Heart left ventricle (tissue), 16 donors: ENCODE data around the gene C5. TPM values are rescaled to one million over a fixed set of nuclear protein-coding genes. Genes with fewer than 3 reads are reported as not detected.

Source experiments
- ATAC-seq, 4 donors: fragments of 200-7000 bp; cut with Tn5 transposase; one replicate each; pipeline ENCODE4 v1.9.1; 2020 to 2022; ENCODE audit warnings: moderate library complexity in 4 of 4, mild to moderate bottlenecking in 3 of 4, moderate number of reproducible peaks in 1 of 4
- DNase-seq, 5 donors: peaks; one replicate each; pipeline ENCODE4 v3.0.0-alpha.2; 2020
- H3K27ac ChIP-seq, 12 donors: fragments of 200-600 bp; sonication (generic) in 4 of 12; one replicate each; pipeline versions ENCODE4 v1.5.0 to v1.8.0; 2016 to 2022; ENCODE audit warnings: mild to moderate bottlenecking in 2 of 12
- H3K27me3 ChIP-seq, 9 donors: fragments of 200-600 bp; sonication (generic) in 2 of 9; one replicate each; pipeline versions ENCODE4 v1.5.1 to v1.8.0; 2016 to 2022; ENCODE audit warnings: mild to moderate bottlenecking in 3 of 9
- H3K36me3 ChIP-seq, 9 donors: fragments of 200-600 bp; sonication (generic) in 2 of 9; one replicate each; pipeline versions ENCODE4 v1.5.0 to v1.8.0; 2018 to 2022; ENCODE audit warnings: mild to moderate bottlenecking in 2 of 9
- H3K4me1 ChIP-seq, 12 donors: fragments of 200-600 bp; sonication (generic) in 4 of 12; one replicate each; pipeline versions ENCODE4 v1.5.0 to v1.8.0; 2016 to 2022; ENCODE audit warnings: mild to moderate bottlenecking in 3 of 12
- H3K4me3 ChIP-seq, 12 donors: fragments of 200-600 bp; sonication (generic) in 4 of 12; one replicate each; pipeline versions ENCODE4 v1.5.0 to v1.8.0; 2017 to 2022; ENCODE audit warnings: mild to moderate bottlenecking in 9 of 12, moderate library complexity in 4 of 12
- H3K9me3 ChIP-seq, 12 donors: fragments of 200-600 bp; sonication (generic) in 4 of 12; one replicate each; pipeline versions ENCODE4 v1.5.0 to v1.8.0; 2016 to 2022; ENCODE audit warnings: mild to moderate bottlenecking in 1 of 12
- CTCF ChIP-seq, 12 donors: fragments of 200-600 bp; sonication (generic) in 4 of 12; IDR thresholded peaks; one replicate each; pipeline versions ENCODE4 v1.5.0 to v1.8.0; 2018 to 2022; ENCODE audit warnings: antibody characterized with exemption in 12 of 12, mild to moderate bottlenecking in 5 of 12
- POLR2A ChIP-seq, 2 donors: fragments of 450-650 bp; IDR thresholded peaks; one replicate each; pipeline ENCODE4 v1.6.1; 2017; ENCODE audit warnings: antibody characterized with exemption in 2 of 2, mild to moderate bottlenecking in 2 of 2, moderate library complexity in 2 of 2
- WGBS, 4 donors: extraction: QIAGEN DNeasy Blood & Tissue Kit in 2 of 4; methylation state at CpG; one replicate each; pipeline versions ENCODE4 v1.1.5 to v1.1.7; 2013 to 2018; 5-methylcytosine and 5-hydroxymethylcytosine counted together
- intact Hi-C, 10 donors: fragments of 100-400 bp; cut with DNase I; formaldehyde crosslinking; loops; one replicate each; pipeline versions ENCODE4 v1.11.1 to v1.14.2; 2022
- polyA plus RNA-seq, 2 donors: library from polyadenylated mRNA; stranded (reverse); fragments of 200-250 nt; gene quantifications; one replicate each; pipeline ENCODE4 v1.2.3, GENCODE V29; 2013
- total RNA-seq, 9 donors: library from RNA; depleted of rRNA in 2 of 9; stranded (reverse); fragments of >200 nt in 2 of 9; fragmentation: NEBNext Ultra II Directional in 3 of 9; extraction: Animal tissue kit (Norgen Biotek cat#: 25700) in 3 of 9; gene quantifications; one replicate each; pipeline versions ENCODE4 v1.1.0 to v1.2.4, GENCODE V29; 2016 to 2023
- donor health status: ischemic (EF 13 %, LVEDD 7.1; RV severe dilation, severe dysfunction).
- donor health status: healthy with polysubstance abuse.
- donor health status: DM: no; HTN: yes; CAD: no.
- donor health status: DM: no; HTN: no; CAD: no.
- donor health status: ischemic (EF 25% LVEDD 6.9; RV normal size, moderate dysfunction).
- donor health status: ischemic (EF 25% LVEDD 5.7; RV mildly dilated, moderate dysfunction).
- donor health status: healthy.
- donor health status: DM: yes; HTN: yes; CAD: no.
- donor health status: ischemic (EF 35%, LVEDD 5.7; RV mildly dilated, moderate dysfunction).
- donor health status: nonischemic (EF 11% LVEDD 7.7; RV severe dilation, severe dysfunction).
- donor health status: DM: yes; HTN: yes; CAD: no.
- donor health status: PGD.
- donor health status: ischemic (EF 29% LVEDD 5.4; RV normal size, mild dysfunction).
- donor health status: nonischemic (EF 23%, LVEDD 6.1; RV moderate dilation, normal function).

Gene C5
- total and polyA plus RNA-seq, 11 donors = 0.32 to 1.8 (median 0.54) TPM

DNA sequence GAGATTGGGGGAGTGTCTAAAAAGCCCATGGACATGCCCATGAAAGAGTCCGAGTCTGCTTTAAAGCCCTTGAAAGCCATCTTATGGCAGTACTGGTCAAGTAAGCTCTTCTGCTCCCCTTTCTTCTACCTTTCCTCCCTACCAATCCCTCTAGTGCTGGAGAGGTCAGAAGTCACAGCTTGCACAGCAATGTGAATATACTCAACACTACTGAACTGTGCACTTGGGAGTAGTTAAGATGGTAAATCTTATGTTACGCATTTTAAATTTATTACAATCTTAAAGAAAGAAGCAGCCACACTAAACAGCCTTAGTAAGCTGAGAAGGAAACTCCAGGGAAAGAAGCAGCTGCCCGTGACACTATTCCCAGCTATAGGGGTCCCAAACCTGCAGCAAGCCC lies 111.2 kb downstream of the C5 start:
- intact Hi-C loops = loop anchor here in 6 of 10 donors (5.0 to 10.0 kb wide), 5 partner anchors 62 to 182 kb away; partner anchors contain the start of genes FBXW2 (in 2 of the 6), PHF19 (in 2 of the 6) and PSMD5 (in 2 of the 6)
- TF ChIP-seq POLR2A (IDR thresholded peaks at IDR 0.05) (no peak), CTCF (IDR thresholded peaks at IDR 0.05) (no peak)
- no peak overlapping the region for H3K27ac ChIP-seq

GRCh38 chr9:120937596-120937995 lies 112.5 kb downstream of the C5 start:
- Histone ChIP-seq H3K4me1 (peaks cover 5 to 58% (median 30%) of the 10 kb centered on the region in 12 donors), H3K9me3 (no peaks in the 10 kb centered on the region), H3K36me3 (no peaks in the 10 kb centered on the region), H3K4me3 (no peak overlapping the region), H3K27me3 (no peaks in the 10 kb centered on the region), H3K27ac (peak overlapping the region in 11 of 12 donors; percentile 23 to 98 (median 76))
- 63 to 83% (median 75%) methylated on average over 1 of the region's 1 CpG for WGBS, 4 donors
- peak in 2 of 4 donors; percentile 15 to 20 for ATAC-seq
- no peak for TF ChIP-seq CTCF (IDR thresholded peaks at IDR 0.05)
- intact Hi-C loops = loop anchor here in 9 of 10 donors (2.0 to 10.0 kb wide), 9 partner anchors 60 to 181 kb away; partner anchors contain the start of genes PHF19 (in 6 of the 9), FBXW2 (in 2 of the 9) and PSMD5 (in 2 of the 9)
- no peak for DNase-seq

More for the DNA sequence above, 111.2 kb downstream of the C5 start:
- H3K4me3 ChIP-seq = no peak overlapping the region
- no peaks in the 10 kb centered on the region for H3K27me3 ChIP-seq
- no peaks in the 10 kb centered on the region for H3K9me3 ChIP-seq
- 93 to 96% (median 95%) methylated on average over 3 of the region's 3 CpGs for WGBS, 4 donors
- DNase-seq = no peak
- no peaks in the 10 kb centered on the region for H3K36me3 ChIP-seq
- H3K4me1 ChIP-seq = peaks cover 5 to 48% (median 26%) of the 10 kb centered on the region in 12 donors
- no peak for ATAC-seq

DNA sequence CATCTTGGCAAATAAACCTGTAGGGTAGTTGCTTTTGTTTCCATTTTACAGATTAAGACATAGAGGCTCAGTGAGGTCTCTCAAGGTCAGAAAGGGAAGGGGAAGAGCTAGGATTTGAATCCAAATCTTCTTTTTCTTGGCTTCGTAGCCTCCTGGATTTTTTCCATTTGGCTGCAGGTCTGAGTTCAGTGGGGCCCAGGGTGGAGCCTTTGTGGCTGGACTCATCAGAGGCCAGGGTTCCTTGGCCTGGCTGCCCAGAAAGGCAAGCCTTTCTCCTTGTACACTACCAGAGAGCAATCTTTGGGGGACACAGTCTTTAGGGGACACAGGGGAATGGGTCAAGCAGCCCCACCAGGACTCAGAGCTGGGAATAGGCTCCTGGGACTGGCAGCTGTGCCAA lies 112.9 kb downstream of the C5 start:
- H3K4me3 ChIP-seq = no peak overlapping the region
- no peaks in the 10 kb centered on the region for H3K27me3 ChIP-seq
- intact Hi-C loops = loop anchor here in 9 of 10 donors (2.0 to 10.0 kb wide), 9 partner anchors 60 to 180 kb away; partner anchors contain the start of genes PHF19 (in 6 of the 9), FBXW2 (in 2 of the 9) and PSMD5 (in 2 of the 9)
- peak; percentile 11 to 42 (median 30) for ATAC-seq
- TF ChIP-seq POLR2A (IDR thresholded peaks at IDR 0.05) (no peak), CTCF (IDR thresholded peaks at IDR 0.05) (no peak)
- H3K4me1 ChIP-seq = peaks cover 5 to 59% (median 32%) of the 10 kb centered on the region in 12 donors
- no peaks in the 10 kb centered on the region for H3K36me3 ChIP-seq
- DNase-seq = peak in 2 of 5 donors; percentile 46 to 65
- no peaks in the 10 kb centered on the region for H3K9me3 ChIP-seq
- WGBS, 4 donors = 61 to 84% (median 76%) methylated on average over 1 of the region's 1 CpG
- peak overlapping the region in 11 of 12 donors; percentile 23 to 98 (median 76) for H3K27ac ChIP-seq

DNA sequence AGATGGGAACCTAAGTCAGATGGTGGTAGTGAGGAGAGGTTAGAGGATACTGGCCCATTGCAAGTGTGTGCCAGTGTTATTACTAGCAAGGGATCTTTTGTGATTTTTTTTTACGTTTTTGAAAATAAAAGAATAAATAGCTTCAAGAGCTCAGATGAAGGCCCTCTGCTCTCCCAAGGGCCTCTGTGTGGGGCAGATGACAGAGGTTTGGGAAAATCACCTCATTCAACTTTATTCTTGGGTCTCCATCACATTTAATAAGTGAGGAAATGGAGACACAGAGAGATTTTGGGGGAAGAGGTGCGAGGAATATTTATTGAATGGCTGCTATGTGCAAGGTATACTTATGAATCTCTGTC lies 113.3 kb downstream of the C5 start:
- H3K9me3 ChIP-seq = no peaks in the 10 kb centered on the region
- peak in 3 of 12 donors; percentile 6 to 10 (median 8) for TF ChIP-seq CTCF (IDR thresholded peaks at IDR 0.05)
- no peak for TF ChIP-seq POLR2A (IDR thresholded peaks at IDR 0.05)
- peak overlapping the region in 11 of 12 donors; percentile 35 to 98 (median 76) for H3K27ac ChIP-seq
- H3K4me3 ChIP-seq = no peak overlapping the region
- no peak for ATAC-seq
- H3K27me3 ChIP-seq = no peaks in the 10 kb centered on the region
- H3K36me3 ChIP-seq = no peaks in the 10 kb centered on the region
- DNase-seq = no peak
- peaks cover 5 to 60% (median 34%) of the 10 kb centered on the region in 12 donors for H3K4me1 ChIP-seq
- intact Hi-C loops = loop anchor here (1.0 to 10.0 kb wide), 13 partner anchors 59 to 181 kb away; partner anchors contain the start of genes PHF19 (in 6 of the 10), FBXW2 (in 2 of the 10) and PSMD5 (in 2 of the 10)
- WGBS, 4 donors = 43 to 46% (median 46%) methylated on average over 2 of the region's 2 CpGs
